HG03103 (cell line): ENCODE data around the gene NID2.

ENCODE experiments used
- ATAC-seq: cut with Tn5 transposase; IDR thresholded peaks from one replicate; pipeline ENCODE4 v1.9.1; 2021; ENCODE audit warnings: low read depth; ENCODE audit not compliant: unreplicated experiment

Gene NID2

GRCh38 chr14:51969852-51970540 is 98.9 kb downstream of the NID2 start:
- ATAC-seq, result no peak

- no peak for ATAC-seq
These were observed 101.3 kb downstream of the NID2 start for GRCh38 chr14:51967521-51967920.

- ATAC-seq, result no peak
These were observed 105.6 kb downstream of the NID2 start for GRCh38 chr14:51963286-51963685.

- ATAC-seq, result no peak
These were observed 106.1 kb downstream of the NID2 start for GRCh38 chr14:51962711-51963110.

- no peak for ATAC-seq
These were observed 108.0 kb downstream of the NID2 start for GRCh38 chr14:51960866-51961265.

- no peak for ATAC-seq
These were observed 108.9 kb downstream of the NID2 start for GRCh38 chr14:51959928-51960327.

- no peak for ATAC-seq
These were observed 110.9 kb downstream of the NID2 start for GRCh38 chr14:51957950-51958349.
